MCF 10A (cell line): ENCODE measurements around the gene MYL11. TPM values are rescaled to one million over a fixed set of nuclear protein-coding genes. Genes with fewer than 3 reads are reported as not detected.

Experiments
- BruUV-seq: library from RNA; stranded (reverse); fragments of 400-500 nt; replicated peaks from 2 replicates; lab custom pipeline; 2021; lab: Mats Ljungman, UMichigan
- CTCF ChIA-PET: fragments of 300-600 bp; sonication (Branson Sonifier 250); formaldehyde crosslinking; extraction: SDS; loops from one replicate; lab custom pipeline; 2021; ENCODE audit warnings: antibody characterized with exemption, inconsistent platforms; lab: Yijun Ruan, JAX
- POLR2A ChIA-PET: fragments of 300-600, 350-650 bp; sonication (Branson Sonifier 250); formaldehyde crosslinking; extraction: SDS; loops from one replicate; lab custom pipeline; 2020; ENCODE audit warnings: antibody characterized with exemption, inconsistent platforms; lab: Yijun Ruan, JAX
- DNase-seq: peaks from one replicate; pipeline ENCODE4 v3.0.0-alpha.2; 2018; ENCODE audit not compliant: unreplicated experiment
- H3K27ac Mint-ChIP-seq: one replicate; pipeline ENCODE4 v1.8.0; 2022; ENCODE audit warnings: mild to moderate bottlenecking, low read depth, mixed read lengths; ENCODE audit not compliant: unreplicated experiment
- H3K27me3 Mint-ChIP-seq: one replicate; pipeline ENCODE4 v1.8.0; 2022; ENCODE audit warnings: mixed read lengths; ENCODE audit not compliant: insufficient read depth, unreplicated experiment
- H3K36me3 Mint-ChIP-seq: one replicate; pipeline ENCODE4 v1.8.0; 2022; ENCODE audit warnings: mild to moderate bottlenecking, moderate library complexity, mixed read lengths; ENCODE audit not compliant: insufficient read depth, unreplicated experiment
- H3K4me1 Mint-ChIP-seq: one replicate; pipeline ENCODE4 v1.8.0; 2022; ENCODE audit warnings: mixed read lengths; ENCODE audit not compliant: insufficient read depth, unreplicated experiment
- H3K4me3 Mint-ChIP-seq: one replicate; pipeline ENCODE4 v1.8.0; 2022; ENCODE audit warnings: mild to moderate bottlenecking, moderate library complexity, mixed read lengths; ENCODE audit not compliant: unreplicated experiment
- H3K9me3 Mint-ChIP-seq: one replicate; pipeline ENCODE4 v1.8.0; 2022; ENCODE audit warnings: mixed read lengths; ENCODE audit not compliant: unreplicated experiment
- CTCF ChIP-seq: fragments of 200-600 bp; IDR thresholded peaks from one replicate; pipeline ENCODE4 v1.8.0; 2022; ENCODE audit warnings: antibody characterized with exemption, mild to moderate bottlenecking; ENCODE audit not compliant: unreplicated experiment
- intact Hi-C: fragments of 100-400 bp; cut with micrococcal nuclease; formaldehyde crosslinking; loops from 2 replicates; pipeline ENCODE4 v1.14.1; 2022
- total RNA-seq: library from RNA; stranded (reverse); gene quantifications from 2 replicates; pipeline ENCODE4 v1.2.3, GENCODE V29; 2022

Gene MYL11
- total RNA-seq, 1 experiment from 2014 or later: 1.6 TPM

GRCh38 chr16:30377050-30377811 is 2.6 kb downstream of the MYL11 start:
- intact Hi-C loops: no loop called here
- Mint-ChIP-seq H3K27ac (peak overlapping the region; percentile 99), H3K27me3 (no peaks in the 10 kb centered on the region), H3K4me1 (peaks cover 13% of the 10 kb centered on the region), H3K4me3 (peak overlapping the region; percentile 92), H3K36me3 (peaks cover 14% of the 10 kb centered on the region), H3K9me3 (no peaks in the 10 kb centered on the region)
- DNase-seq: no peak
- BruUV-seq: no TSS peak
- ChIA-PET CTCF (interaction anchor here (0.7 to 1.3 kb wide), 4 partner anchors 11 to 32 kb away, joined by 3 to 4 read pairs (median 4); partner anchors contain the start of gene ZNF48), POLR2A (interaction anchor here (0.9 to 3.7 kb wide), 18 partner anchors 8 to 312 kb away, joined by 3 to 20 read pairs (median 5); partner anchors contain the start of genes ALDOA, CD2BP2, ZNF48 and ZNF771)
- TF ChIP-seq CTCF: no peak

GRCh38 chr16:30377812-30378235 is 3.2 kb downstream of the MYL11 start:
- intact Hi-C loops: no loop called here
- peak overlapping the region; percentile 92 for H3K4me3 Mint-ChIP-seq
- TF ChIP-seq CTCF: no peak
- DNase-seq: peak; percentile 84
- BruUV-seq: TSS peak; percentile 80
- POLR2A ChIA-PET: interaction anchor here (0.9 to 3.7 kb wide), 18 partner anchors 9 to 312 kb away, joined by 3 to 20 read pairs (median 4); partner anchors contain the start of genes ALDOA, CD2BP2, DCTPP1 and ZNF48
- H3K9me3 Mint-ChIP-seq: no peaks in the 10 kb centered on the region
- peaks cover 13% of the 10 kb centered on the region for H3K4me1 Mint-ChIP-seq
- H3K27ac Mint-ChIP-seq: peak overlapping the region; percentile 99
- peaks cover 18% of the 10 kb centered on the region for H3K36me3 Mint-ChIP-seq
- CTCF ChIA-PET: interaction anchor here (0.7 to 1.3 kb wide), 4 partner anchors 12 to 67 kb away, joined by 3 to 4 read pairs (median 4); partner anchors contain the start of gene ZNF48
- H3K27me3 Mint-ChIP-seq: no peaks in the 10 kb centered on the region

- CTCF ChIA-PET: interaction anchor here (0.7 to 1.3 kb wide), 3 partner anchors 12 to 66 kb away, joined by 3 to 4 read pairs (median 4); no protein-coding TSS in a partner anchor
- peaks cover 13% of the 10 kb centered on the region for H3K4me1 Mint-ChIP-seq
- POLR2A ChIA-PET: interaction anchor here (1.0 to 3.7 kb wide), 16 partner anchors 9 to 280 kb away, joined by 3 to 20 read pairs (median 5); partner anchors contain the start of genes CD2BP2, DCTPP1, ZNF48 and ZNF771
- no peaks in the 10 kb centered on the region for H3K27me3 Mint-ChIP-seq
- H3K27ac Mint-ChIP-seq: peak overlapping the region; percentile 99
- peaks cover 20% of the 10 kb centered on the region for H3K36me3 Mint-ChIP-seq
- no TSS peak for BruUV-seq
- peak overlapping the region; percentile 92 for H3K4me3 Mint-ChIP-seq
- peak; percentile 97 for DNase-seq
- TF ChIP-seq CTCF: no peak
- H3K9me3 Mint-ChIP-seq: no peaks in the 10 kb centered on the region
- intact Hi-C loops: no loop called here
Observed at GRCh38 chr16:30378236-30379157, 3.9 kb downstream of the MYL11 start.
